ENCODE measurements around the gene GDF11.
"Not testable (repeated sequence)": the region's sequence is repeated elsewhere in the genome, so short reads cannot be mapped to it uniquely, and the experiment has no call there.

Gene GDF11

GRCh38 chr12:55755246-55755645 is 12.3 kb downstream of the GDF11 start:
- DNase-seq (ENCODE audit: low spot score) = no peak
- no peak overlapping the region for H3K27ac ChIP-seq
- no peak for TF ChIP-seq CTCF (IDR thresholded peaks at IDR 0.05)
- H3K4me3 ChIP-seq = no peak overlapping the region

GRCh38 chr12:55757701-55758100 is 14.8 kb downstream of the GDF11 start:
- TF ChIP-seq CTCF (IDR thresholded peaks at IDR 0.05) = no peak
- DNase-seq (ENCODE audit: low spot score) = no peak
- no peak overlapping the region for H3K4me3 ChIP-seq
- H3K27ac ChIP-seq = no peak overlapping the region

- not testable (repeated sequence) for DNase-seq (ENCODE audit: low spot score); H3K4me3 ChIP-seq; H3K27ac ChIP-seq
Measured at GRCh38 chr12:55758575-55758974, 15.7 kb downstream of the GDF11 start.

GRCh38 chr12:55760663-55761062 is 17.7 kb downstream of the GDF11 start:
- DNase-seq (ENCODE audit: low spot score) = no peak
- no peak overlapping the region for H3K4me3 ChIP-seq
- no peak for TF ChIP-seq CTCF (IDR thresholded peaks at IDR 0.05)
- no peak overlapping the region for H3K27ac ChIP-seq

- Histone ChIP-seq H3K4me3 (no peak overlapping the region), H3K27ac (no peak overlapping the region)
- DNase-seq (ENCODE audit: low spot score) = no peak
- TF ChIP-seq CTCF (IDR thresholded peaks at IDR 0.05) = no peak
Measured at GRCh38 chr12:55762646-55763045, 19.7 kb downstream of the GDF11 start.

GRCh38 chr12:55765736-55766290 is 22.9 kb downstream of the GDF11 start:
- TF ChIP-seq CTCF (IDR thresholded peaks at IDR 0.05) = no peak
- H3K4me3 ChIP-seq = no peak overlapping the region
- H3K27ac ChIP-seq = no peak overlapping the region
- DNase-seq (ENCODE audit: low spot score) = no peak

GRCh38 chr12:55767156-55767555 is 24.2 kb downstream of the GDF11 start:
- DNase-seq (ENCODE audit: low spot score) = no peak
- no peak for TF ChIP-seq CTCF (IDR thresholded peaks at IDR 0.05)
- no peak overlapping the region for H3K27ac ChIP-seq
- H3K4me3 ChIP-seq = no peak overlapping the region

- TF ChIP-seq CTCF (IDR thresholded peaks at IDR 0.05) = no peak
- DNase-seq (ENCODE audit: low spot score) = no peak
- Histone ChIP-seq H3K27ac (no peak overlapping the region), H3K4me3 (no peak overlapping the region)
Measured at GRCh38 chr12:55771736-55772135, 28.8 kb downstream of the GDF11 start.
